ENCODE data around the gene PLPP1.

The PLPP1 gene

DNA sequence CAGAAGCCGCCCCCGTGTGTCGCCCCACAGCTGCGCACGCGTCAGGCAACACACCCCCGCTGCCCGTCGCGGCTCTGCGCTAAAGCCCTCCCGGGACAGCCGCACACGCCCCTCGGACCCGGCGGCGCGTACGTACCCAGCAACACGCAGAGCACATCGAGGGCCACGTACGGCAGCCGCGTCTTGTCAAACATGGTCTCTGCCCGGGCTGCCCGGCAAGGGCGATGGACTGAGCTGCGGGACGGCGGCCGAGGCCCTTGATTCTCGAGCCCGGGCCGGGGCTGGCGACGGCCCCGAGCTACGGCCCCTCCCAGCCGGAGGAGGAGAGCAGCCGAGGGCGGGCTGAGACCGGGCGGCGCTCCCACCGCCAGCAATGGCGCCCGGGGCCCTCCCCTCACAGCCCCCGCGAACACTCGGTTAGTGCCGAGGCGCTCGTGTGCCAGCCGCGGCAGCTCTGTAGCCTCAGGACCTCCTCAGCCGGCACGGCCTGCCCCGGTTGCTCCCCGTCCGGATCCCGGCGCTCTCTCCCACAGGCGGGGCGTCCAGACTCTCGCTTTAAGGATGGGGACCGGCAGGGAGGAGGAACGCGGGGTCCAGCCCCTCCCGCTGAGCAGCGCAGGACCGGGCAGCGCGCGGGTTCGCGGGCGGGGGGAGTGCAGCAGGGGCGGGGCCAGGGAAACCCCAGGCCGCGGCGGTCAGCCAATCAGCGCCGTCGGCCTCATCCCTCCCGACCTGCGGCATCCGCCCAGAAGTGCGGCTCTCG is at the start of gene PLPP1:
PLPP1 (minus strand) TSS at position 529 of the 763 bp plus-strand sequence; CDS start at position 194, 335 bp downstream.
- DNase-seq (ENCODE audit: low read depth), result peak; percentile 62

DNA sequence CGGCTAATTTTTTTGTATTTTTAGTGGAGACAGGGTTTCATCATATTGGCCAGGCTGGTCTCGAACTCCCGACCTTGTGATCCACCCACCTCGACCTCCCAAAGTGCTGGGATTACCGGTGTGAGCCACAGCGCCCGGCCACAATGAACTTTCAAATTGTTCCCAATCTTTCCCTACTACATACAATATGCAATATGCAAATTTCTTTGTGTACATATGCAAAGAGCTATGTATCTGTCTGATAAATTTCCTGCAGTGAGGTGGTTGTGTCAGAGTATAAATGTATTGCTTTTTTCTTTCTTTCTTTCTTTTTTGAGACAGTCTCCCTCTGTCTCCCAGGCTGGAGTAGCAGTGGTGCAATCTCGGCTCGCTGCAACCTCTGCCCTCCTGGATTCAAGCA is 48.8 kb upstream of the PLPP1 start:
- no peak for DNase-seq (ENCODE audit: low read depth)

DNA sequence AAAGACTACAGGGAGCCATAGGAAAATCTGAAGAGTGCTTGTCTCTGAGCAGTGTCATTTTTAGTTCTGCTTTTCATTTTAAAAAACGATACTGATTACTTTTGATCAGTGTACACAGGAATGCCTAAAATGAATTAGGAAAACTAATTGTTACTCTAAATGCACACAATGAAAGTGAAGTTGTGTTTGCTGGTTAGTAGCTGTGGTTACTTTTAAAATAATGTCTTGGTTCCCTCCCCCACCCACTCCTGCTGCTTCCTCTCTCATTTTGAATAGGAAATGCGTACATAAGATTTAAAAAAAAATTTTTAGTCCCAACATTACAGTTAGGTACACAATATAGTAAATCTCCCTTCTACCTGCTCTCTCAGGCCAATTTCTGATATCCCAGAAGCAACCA is 47.5 kb upstream of the PLPP1 start:
- no peak for DNase-seq (ENCODE audit: low read depth)

DNA sequence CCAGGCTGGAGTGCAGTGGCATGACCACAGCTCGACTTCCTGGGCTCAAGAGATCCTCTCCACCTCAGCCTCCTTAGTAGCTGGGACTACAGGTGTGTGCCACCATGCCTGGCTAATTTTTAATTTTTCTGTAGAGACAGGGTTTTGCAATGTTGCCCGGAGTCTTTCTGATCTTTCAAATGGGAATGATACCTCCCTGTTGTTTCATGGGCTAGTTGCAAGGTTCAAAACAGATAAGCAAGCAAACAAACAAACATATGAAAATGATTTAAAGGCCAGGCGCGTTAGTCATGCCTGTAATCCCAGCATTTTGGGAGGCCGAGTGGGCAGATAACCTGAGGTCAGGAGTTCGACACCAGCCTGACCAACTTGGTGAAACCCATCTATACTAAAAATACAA is 45.3 kb upstream of the PLPP1 start:
- no peak for DNase-seq (ENCODE audit: low read depth)

DNA sequence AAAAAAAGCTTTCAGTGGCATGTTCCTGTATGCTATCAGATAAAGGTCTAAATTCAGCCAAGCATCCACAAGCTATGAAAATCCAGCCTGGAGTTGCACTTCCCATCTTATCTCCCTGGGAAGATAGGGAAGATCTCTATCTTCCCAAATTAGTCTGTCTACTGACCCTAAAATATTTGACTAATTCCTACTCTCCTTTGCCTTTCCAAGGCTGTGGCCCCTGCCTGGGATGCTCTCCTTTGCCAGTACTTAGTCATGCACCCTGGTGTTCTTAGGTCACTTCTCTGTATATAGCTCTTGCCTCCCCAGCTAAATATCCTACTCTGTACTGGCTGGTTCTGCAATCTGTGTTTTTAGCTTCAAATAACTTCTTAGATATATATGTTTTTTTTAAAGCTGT is 44.0 kb upstream of the PLPP1 start:
- DNase-seq (ENCODE audit: low read depth), result no peak

DNA sequence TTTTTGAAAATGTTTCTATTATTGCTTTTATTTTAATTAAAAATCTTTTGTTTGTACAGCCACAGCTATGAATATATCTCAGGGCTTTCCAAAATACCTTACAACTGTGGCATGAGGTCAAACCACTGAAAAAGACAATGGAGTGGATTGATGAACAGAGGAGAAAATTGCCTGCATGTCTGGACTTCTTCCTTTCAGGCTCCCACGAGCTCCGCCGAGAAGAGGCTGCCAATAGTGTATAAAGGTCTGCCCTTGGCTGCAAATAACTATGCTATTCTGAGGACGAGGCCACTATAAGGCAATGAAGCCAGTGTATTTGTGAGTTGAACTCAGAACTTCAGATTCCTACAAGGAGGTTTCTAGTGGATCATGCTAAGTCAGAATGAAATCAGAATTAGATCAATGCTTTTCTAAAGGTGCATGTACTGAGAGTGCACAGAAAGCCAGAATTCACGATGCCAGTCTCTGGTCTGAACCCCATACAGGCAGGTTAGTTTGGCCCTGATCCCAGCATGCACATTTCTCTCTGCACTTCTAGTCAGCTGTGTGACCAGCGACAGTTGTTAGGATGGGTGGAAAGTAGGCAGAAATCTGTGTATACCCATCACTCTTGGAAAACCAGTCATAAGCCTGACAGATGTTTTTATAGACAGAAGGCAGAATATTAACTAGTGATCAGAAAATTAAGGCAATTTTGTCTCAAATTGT is 42.7 kb upstream of the PLPP1 start:
- DNase-seq (ENCODE audit: low read depth), result no peak

DNA sequence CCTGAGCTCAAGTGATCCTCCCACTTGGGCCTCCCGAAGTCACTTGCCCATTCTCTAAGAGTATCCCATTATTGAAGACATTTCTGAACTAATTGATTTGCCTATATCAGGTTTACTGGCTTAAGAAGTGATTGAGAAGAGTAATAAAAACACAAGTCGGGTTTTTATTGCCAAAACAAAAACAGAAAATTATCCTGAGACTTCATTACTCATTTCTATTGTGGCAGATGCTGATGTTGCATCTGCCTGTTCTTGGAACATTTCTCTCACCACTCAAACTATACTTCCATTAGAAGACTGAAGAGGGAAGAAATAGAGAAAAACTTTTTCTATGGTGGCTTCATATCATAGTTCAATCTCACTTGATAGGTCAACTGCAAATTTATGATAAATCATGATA is 41.9 kb upstream of the PLPP1 start:
- DNase-seq (ENCODE audit: low read depth), result no peak

DNA sequence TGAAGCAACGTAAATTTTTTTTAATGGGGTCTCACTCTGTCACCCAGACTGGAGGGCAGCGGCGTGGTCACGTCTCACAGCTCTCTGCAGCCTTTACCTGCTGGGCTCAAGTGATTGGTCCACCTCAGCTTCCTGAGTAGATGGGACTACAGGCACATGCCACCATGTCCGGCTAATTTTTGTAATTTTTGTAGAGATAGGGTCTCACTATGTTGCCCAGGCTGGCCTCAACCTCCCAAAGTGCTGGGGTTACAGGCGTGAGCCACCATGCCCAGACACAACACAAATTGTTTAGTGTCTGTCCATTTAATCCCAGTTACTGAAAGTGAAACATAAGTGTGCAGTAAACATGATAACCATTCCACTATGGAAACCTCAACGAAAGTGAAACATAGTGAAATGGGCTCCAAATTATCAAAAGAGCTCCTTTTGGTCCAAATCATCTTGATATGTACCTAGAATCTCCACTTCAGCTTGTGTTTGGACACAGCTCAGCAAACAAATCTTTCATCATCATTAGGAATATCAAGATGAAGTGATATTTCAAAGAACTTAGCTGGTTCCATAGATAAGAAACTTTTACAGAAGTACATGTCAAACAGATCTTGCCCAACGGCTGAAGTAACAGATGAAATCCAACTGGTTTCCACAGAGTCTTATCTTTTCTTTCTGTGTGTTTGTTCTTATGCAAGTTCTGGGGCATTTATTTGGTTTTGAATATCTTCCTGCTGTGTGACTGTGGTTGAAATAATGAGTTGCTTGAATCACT is 41.2 kb upstream of the PLPP1 start:
- DNase-seq (ENCODE audit: low read depth), result no peak

DNA sequence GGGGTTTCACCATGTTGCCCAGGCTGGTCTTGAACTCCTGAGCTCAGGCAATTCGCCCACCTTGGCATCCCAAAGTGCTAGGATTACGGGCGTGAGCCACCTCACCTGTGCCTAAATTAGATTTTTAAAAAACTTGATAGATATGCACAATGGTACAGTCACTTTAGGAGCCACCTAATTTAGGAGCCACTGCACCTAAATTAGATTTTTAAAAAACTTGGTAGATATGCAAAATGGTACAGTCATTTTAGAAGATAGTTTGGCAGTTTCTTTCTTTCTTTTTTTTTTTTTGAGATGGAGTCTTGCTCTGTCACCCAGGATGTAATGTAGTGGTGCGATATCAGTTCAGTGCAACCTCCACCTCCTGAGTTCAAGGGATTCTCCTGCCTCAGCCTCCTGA is 37.8 kb upstream of the PLPP1 start:
- no peak for DNase-seq (ENCODE audit: low read depth)

DNA sequence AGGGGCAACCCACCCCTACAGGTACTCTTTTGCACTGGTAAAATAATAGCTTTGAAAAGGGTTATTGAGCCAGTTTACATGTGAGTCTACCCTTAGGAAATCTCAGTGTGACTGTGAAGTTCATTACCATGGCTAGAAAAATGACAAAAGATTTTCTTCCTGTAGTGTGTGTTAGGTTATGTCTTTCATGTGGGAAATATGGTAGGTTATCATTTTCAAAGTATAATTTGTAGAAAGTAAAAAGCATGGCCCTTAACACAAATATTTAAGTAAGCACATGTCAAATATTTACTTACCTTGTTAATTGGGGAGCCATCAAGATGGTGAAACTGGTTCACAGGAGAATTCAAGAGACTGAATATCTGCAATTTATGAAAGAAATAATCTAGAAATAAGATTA is 37.3 kb upstream of the PLPP1 start:
- DNase-seq (ENCODE audit: low read depth), result no peak

DNA sequence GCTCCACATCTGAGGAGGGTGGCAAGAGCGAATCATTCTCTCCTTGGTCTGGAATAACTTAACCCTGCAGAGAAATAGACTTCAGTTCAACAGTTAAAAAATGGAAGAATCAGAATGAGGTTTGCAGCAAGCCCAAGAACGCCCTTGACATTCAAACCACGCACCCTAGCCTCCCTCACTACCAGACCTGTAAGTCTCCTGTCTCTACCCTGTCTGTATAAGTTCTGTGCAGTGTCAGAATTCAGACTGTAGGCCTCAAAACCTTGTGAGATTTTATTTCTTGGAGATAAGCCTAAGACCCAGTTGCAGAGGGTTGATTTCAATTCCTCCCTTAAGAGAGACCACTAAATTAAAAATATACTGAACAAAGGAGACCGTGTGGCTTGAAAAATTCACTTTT is 35.8 kb upstream of the PLPP1 start:
- no peak for DNase-seq (ENCODE audit: low read depth)

DNA sequence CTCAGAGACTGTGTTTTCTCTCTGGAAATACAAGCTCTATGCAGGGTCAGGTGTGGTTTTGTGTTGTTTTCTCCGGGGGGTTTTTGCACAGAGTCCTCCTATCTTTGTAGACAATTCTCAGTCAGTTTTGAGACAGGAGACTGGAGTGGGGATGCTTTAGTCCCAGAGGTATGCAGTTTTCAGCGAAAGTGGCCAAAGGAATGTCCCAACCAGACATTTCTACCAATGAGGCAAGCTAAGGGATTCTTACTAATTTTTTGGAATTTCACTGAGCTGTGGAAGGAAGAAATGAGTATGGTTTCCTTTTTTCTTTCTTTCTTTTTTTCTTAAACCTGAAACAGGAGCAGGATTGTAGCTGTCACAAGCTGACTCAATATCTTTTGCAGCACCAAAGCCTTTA is 35.3 kb upstream of the PLPP1 start:
- no peak for DNase-seq (ENCODE audit: low read depth)

DNA sequence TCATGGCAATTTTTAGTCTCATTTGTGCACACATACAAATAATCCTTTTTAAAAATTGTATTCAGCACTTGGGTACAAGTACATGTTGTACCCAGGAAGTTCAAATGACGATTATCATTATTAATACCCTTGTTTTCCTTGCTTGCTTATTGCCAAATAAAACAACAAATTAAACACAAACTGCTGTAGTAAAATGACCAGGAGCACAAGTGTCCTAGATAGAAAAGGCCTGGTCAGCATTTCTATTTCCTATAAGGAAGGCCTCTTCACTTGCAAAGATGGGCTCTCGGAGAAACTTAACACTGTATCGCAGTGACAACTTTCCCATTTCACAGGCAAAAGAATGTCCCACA is 34.7 kb upstream of the PLPP1 start:
- DNase-seq (ENCODE audit: low read depth), result no peak

DNA sequence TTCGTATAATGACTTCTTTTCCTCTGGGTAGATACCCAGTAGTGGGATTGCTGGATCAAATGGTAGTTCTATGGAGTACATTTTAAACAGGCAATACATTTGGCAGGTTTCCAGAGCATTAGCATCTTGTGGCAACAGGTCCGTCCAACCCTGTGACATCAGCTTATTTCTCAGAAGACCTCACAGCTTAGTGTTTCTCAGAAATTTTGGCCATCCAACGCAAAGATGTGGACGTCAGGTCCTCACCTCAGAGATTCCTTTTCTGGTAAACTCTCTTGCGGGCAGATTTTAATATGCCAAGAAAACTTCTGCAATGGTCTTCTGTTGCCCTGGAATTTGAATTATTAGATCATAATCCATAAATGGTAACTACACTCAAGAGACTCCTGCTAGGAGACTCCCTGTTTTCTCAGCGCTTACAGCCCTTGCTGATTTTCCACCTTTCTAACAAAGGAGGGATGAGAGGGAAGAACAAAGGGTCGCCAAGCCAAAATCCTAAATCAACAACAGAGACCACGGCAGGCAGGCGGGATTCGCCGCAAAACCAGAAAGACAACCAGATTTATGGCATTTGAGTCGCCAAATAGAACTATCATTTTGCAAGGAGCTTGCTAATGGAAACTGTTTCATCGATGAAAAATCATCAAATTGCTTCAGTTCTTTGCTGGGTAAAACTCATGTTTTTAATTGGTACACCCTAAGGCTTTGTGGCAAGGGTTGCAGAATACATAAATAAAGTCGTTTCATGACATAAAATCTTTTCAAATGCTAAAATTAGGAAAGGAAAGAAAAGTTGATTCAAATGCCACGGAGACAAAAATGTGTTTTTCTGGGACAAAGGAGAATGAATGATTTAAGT is 34.1 kb upstream of the PLPP1 start:
- no peak for DNase-seq (ENCODE audit: low read depth)

DNA sequence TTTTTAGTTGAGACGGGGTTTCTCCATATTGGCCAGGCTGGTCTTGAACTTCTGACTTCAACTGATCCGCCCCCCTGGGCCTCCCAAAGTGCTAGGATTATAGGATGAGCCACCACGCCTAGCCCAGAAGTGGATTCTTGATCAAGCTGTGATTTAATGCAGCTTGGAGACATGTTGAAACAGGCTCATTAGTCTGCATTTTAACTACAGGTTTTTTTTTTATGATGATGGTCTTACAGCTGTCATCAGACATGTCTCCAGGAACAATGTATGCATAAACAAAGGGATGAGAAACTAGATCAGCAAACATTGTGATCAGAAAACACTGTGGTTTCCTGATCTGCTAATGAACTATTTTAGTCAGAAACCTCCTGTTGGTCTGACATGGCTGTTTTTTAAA is 30.0 kb upstream of the PLPP1 start:
- no peak for DNase-seq (ENCODE audit: low read depth)

DNA sequence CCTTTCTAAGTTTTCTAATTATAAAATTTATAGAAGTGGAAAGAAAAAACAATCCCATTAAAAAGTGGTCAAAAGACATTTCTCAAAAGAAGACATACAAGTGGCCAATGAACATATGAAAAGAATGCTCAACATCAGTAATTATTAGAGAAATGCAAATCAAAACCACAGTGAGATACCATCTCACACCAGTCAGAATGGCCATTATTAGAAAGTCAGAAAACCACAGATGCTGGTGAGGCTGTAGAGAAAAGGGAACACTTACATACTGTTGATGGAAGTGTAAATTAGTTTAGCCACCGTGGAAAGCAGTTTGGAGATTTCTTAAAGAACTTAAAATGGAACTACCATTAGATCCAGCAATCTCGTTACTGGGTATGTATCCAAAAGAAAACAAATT is 23.7 kb upstream of the PLPP1 start:
- no peak for DNase-seq (ENCODE audit: low read depth)

DNA sequence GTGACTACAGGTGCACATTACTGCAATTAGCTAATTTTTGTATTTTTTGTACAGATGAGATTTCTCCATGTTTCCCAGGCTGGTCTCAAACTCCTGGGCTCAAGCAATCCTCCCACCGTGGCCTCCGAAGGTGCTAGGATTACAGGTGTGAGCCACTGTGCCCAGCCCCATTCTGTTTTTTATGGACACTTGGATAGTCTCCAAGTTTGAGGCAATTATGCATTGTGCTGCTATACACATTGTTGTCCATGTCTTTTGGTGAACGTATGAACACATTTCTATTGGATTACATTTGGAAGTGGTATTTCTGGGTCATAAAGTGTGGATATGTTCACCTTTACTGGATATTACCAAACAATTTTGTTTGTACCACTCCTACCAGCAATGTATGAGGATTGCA is 22.4 kb upstream of the PLPP1 start:
- DNase-seq (ENCODE audit: low read depth), result no peak

DNA sequence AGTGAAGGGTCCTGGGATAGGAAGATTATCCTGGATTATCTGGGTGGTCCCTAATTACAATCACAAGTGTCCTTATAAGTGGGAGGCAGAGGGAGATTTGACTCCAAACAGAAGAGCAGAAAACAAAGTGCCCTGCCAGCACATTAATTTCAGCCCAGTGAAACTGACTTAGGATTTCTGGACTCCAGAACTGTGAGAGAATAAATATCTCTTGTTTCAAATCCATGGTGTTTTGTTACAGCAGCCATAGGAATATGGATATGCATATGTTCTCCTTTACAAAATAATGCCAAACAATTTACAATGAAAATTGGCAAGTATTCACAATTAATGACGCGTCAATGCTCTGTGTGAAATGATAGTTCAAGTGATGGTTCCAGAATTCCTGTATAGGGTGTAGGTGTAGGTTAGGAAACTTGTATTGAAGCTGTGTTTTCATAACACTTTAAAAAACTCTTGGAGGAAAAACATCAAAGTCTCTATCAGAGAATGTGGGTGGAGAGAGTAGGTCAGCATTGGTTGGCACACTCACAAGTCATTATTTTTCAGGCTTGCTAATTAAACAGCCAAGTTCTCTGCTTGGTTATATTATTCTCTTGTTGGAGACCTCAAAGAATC is 19.9 kb upstream of the PLPP1 start:
- no peak for DNase-seq (ENCODE audit: low read depth)

DNA sequence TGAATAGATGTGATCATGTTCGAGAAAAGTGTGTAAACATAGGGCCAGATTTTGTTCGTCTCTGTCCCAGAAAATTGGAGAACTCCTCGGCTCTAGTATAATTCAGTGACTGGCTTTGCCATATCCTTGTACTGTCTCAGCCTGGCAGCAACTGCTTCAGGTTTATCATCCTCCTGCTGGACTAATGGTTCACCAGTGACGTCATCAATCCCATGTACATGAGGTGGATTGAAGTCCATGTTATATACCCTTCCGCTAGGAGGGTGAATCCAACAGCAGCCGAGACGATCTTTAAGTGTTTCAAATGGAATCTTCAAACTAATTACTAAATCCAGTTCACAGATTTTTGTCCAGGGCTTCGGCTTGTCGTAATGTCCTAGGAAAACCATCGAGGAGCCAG is 17.1 kb upstream of the PLPP1 start:
- DNase-seq (ENCODE audit: low read depth), result no peak

DNA sequence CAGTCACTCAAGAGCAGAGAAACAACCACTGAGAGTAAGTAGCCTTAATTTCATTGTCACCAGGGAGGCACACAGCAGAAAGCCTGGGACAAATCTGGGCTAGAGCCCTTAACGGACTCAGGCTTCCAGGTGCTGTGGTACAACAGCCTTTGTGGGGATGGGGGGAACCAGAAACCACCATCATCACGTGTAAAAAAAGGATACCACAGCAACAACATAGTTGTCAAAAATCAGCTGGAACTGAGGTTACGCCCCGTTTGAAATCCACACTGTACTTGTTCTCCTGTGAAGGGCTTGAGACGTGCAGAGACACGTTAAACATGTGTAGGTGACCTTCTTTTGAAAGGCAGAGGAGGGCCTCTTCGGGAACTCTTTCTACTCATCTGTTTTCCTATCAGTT is 16.6 kb upstream of the PLPP1 start:
- no peak for DNase-seq (ENCODE audit: low read depth)

DNA sequence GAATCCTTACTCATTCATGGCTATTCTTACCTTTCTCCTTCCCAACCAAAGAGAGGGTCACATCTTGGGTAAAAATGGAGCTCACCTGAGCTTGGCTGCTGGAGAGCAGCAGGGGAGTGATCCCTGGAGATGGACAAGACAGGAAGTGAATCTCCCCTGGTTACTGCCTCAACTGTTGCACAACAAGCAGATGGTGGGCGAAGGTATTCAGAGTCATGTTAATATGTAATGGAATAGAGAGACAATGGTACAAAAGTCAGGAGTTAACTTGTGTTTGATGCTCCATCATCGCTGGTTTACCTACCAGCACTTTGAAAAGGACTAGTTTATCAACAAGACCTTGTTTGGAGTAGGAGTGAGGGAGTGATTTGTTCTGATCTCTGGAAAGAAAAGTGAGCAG is 13.0 kb upstream of the PLPP1 start:
- no peak for DNase-seq (ENCODE audit: low read depth)

DNA sequence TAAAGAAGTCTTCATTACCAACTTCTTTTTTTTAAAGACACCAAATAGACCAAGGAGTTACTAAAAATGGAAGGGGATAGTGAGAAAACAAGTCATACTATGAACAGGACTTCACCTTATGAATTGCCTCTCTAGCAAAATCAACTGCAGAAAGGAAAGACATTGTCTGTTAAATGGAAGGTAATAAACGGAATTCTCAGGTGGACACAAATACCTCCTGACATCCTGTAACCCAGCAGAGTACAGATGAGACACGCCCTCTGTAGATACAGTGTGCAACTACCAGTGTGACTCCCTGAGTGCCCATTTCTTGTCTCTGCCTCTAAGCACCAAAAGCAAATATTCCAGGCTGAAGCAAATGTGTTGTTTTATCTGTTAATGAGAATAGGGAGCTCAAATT is 12.2 kb upstream of the PLPP1 start:
- no peak for DNase-seq (ENCODE audit: low read depth)

Measured in stimulated activated CD8-positive, alpha-beta memory T cell treated with anti-CD3 and anti-CD28 coated beads, Interleukin-15, amount 100 ng/mL, for 24 hours (primary cell).